Measurements from ENCODE around the gene SPATA31D1.

Gene SPATA31D1

DNA sequence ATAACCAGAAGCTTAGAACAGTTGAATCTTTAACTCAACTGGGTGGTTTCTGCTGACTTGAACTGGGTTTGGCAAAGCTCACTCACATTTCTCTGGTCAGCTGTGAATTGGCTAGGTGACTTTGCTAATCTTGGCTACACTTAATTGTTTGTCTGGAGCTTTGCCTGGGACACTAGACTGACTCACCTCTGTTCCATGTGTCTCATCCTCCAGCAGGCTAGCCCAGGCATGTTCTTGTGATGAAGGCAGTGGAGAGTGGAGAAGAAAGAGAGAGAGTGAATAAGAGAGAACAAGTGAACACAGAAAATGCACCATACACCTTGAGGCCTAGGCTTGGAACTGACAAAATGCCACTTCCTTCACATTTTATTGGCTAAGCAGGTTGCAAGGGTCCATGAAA, 32.6 kb downstream of the SPATA31D1 start:
- FAIRE-seq, result peak; percentile 74
- DNase-seq (ENCODE audit: low spot score), result peak; percentile 69

DNA sequence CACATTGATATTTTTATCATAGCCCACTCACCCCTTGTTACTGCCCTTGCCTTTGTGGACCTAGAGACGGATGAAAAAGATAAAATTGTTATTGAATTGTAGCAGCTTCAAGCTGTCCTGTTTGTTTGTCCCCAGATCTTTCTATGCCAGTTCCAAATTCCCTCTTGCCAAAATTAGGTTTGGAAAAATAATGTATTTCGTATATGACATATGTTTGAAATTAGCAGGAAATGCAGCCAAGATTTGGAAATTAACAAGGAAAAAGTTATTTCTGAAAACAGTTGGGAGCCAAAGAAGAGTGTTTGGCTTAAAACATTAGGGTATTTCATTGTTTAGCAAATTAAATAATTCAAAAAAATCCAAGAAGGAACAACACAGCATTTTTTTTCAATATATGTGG, 33.5 kb downstream of the SPATA31D1 start:
- DNase-seq (ENCODE audit: low spot score), result no peak
- FAIRE-seq, result no peak

DNA sequence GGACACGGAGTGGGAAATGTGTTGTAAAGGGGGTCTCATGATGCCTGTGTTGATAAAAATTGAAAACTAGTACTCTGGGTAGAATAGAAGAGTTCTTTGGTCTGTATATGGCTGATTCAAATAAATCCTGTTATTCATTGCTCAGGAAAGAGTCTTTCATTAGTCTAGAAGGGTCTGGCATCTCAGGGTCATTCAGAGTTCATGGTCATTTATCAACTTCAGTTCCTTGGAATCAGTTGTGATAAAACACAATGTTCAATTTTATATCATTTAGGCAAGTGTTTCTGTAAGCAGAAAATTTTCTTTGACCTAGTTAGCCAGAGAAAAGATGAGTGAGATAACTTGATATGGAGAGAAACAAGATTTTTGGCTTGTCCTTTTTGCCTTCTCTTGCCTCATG, 36.3 kb downstream of the SPATA31D1 start:
- no peak for FAIRE-seq
- no peak for DNase-seq (ENCODE audit: low spot score)

DNA sequence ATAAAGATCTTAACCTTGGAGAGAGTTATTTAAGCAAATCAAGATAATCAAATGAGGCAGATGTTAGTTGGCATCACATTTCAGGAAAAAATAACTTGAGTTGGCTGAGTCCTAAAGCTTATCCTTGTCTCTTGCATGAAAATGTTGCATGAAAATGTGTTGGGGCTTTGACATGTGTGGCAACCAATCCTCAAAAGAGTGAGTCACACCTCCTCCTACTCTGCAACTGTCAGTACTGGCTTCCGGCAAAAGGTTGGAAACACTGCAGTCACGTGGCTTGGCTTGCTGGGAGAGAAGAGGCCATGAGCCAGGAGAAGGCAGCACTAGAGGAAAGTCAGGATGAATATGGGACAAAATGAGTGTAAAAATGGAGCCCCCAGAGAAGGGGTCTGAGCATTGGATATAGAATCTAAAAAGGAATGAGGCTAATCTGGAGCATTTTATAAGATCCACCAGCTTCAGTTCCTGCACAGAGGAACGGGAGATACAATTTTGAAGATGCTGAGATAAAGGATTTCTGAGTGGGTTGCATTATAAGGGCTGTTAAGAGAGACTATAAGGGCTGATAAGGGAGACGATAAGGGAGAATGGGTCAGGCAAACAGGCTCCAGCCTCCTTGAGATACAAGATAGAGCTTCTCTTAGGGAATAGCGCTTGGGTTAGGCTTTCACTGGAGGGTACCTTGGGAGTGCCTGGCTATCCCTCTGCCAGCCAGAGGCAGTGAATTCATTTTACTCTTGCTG, 43.1 kb downstream of the SPATA31D1 start:
- DNase-seq (ENCODE audit: low spot score), result peak; percentile 29
- FAIRE-seq, result no peak

DNA sequence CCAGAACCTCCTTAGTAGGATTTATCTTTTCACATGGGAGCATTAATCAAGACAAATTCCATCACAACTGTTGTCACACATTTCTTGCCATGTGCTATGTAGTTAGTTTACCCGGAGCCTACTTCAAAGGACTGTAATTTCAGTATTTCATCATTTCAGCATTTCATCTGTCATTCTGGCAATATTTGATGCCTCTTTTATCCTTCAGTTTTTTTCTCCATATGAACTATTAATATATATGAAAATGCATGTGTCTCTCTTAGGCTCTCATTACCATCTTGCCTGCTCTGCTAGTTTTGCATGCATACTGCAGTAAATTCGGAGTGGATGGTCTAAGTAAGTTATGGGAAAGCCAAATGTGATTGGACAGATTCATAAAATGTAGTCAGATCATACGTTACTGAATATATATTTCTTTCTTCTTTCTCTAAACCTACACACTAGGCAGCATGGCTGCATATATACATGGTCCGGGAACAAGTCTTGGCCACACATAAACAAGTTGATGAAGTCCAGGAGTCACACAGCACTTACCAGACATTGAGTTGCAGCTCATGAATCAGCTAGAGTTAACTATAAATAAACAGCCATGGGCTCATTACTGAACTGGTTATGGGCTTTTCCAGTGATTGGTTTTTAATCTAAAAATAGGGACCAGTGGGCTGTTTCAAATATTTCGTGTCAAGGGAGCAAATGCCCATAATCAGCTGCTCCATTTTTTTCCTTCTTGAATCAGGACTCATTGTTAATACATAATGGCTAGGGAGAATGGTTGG, 46.6 kb downstream of the SPATA31D1 start:
- DNase-seq (ENCODE audit: low spot score), result no peak
- FAIRE-seq, result no peak

DNA sequence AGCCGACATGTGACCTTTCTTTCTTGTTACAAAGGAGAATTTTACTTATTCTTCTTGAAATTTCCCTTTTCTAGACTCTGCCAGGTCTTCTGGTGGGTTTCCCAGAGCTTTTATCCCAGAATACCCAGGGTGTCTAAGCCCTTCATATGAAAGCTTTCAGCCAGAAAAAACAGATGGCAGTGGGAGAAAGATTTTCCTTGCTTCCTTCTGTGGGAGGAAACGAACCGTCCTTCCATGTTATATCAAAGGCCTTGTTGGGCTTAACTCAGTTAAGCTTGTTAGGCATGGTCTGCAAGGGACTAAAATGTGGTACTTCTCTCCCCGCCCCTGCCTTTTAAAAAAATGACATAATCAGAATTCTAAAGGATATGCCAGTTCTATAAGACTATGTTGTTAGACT, 47.5 kb downstream of the SPATA31D1 start:
- no peak for FAIRE-seq
- no peak for DNase-seq (ENCODE audit: low spot score)

DNA sequence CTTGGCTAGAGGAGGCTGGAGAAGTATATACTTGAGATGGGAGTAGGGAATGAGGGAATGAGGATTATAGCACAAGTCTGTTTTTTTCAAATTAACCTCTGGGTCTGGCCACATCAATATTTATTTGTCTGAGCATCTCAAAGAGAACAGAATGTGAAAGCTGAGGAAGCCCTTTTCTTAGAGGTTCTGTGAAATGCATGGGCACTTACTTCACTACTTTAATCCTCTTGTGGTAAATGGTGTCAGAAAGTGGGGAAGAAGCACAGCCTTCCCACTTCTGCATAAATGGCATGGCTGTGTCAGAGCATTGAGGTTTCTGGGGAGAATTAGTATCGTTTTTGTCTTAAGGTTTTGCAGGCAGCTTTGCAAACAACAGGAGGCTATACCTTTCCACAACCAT, 48.6 kb downstream of the SPATA31D1 start:
- FAIRE-seq (no peak), DNase-seq (ENCODE audit: low spot score) (no peak)

DNA sequence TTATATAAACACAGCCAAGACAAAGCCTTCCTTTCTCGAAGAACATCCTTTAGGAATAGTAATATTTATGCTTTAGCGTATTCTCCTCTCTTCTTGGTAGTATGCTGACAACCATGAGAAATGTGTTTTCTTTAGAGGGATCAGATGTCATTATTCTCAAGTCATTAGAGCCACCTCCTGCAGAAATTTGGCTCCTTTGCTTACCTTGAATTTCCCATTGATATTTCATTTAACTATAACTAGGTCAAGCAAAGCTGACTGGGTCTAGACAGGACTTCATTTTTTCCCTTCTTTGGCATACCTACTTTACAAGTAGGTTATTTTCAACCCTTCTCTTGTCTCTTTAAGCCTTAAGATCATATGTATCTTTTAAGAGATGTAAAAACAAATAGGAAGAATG, 50.3 kb downstream of the SPATA31D1 start:
- FAIRE-seq (no peak), DNase-seq (ENCODE audit: low spot score) (no peak)

Data from urothelium cell line (cell line).